Fibroblast of lung (primary cell): ENCODE data around the gene CDH6. TPM values are rescaled to one million over a fixed set of nuclear protein-coding genes. Genes with fewer than 3 reads are reported as not detected.

Experiments used
- DNase-seq, 2 donors: peaks; one replicate each; pipeline versions ENCODE4 v3.0.0 to v3.0.0-alpha.2; 2010; ENCODE audit warnings: low read depth in 2 of 2
- H2AFZ ChIP-seq: 2 replicates; pipeline ENCODE4 v1.5.1; 2012; ENCODE audit warnings: low read length, control low read depth, inconsistent platforms
- H3K27ac ChIP-seq: 2 replicates; pipeline ENCODE4 v1.5.1; 2011; ENCODE audit warnings: low read length, control low read depth; ENCODE audit not compliant: insufficient read depth
- H3K27me3 ChIP-seq: 2 replicates; pipeline ENCODE4 v1.5.1; 2011; ENCODE audit warnings: mild to moderate bottlenecking, low read length; ENCODE audit not compliant: control insufficient read depth, insufficient read depth
- H3K36me3 ChIP-seq: 2 replicates; pipeline ENCODE4 v1.5.1; 2011; ENCODE audit warnings: low read length; ENCODE audit not compliant: control insufficient read depth, insufficient read depth
- H3K4me1 ChIP-seq: 2 replicates; pipeline ENCODE4 v1.5.1; 2011; ENCODE audit warnings: low read length; ENCODE audit not compliant: control insufficient read depth, insufficient read depth; ENCODE audit errors: extremely low read depth
- H3K4me2 ChIP-seq: 2 replicates; pipeline ENCODE4 v1.5.1; 2011; ENCODE audit warnings: low read length, control low read depth; ENCODE audit not compliant: insufficient read depth; ENCODE audit errors: extremely low read depth
- H3K4me3 ChIP-seq, 4 experiments: fragments of 200-600 bp in 1 of 4; sonication (generic) in 1 of 4; replicated peaks in 1 of 4; 2 replicates each; pipeline ENCODE4 v1.5.1; 2011 to 2016; ENCODE audit warnings: low read length in 4 of 4, low read depth in 3 of 4, mild to moderate bottlenecking in 3 of 4, control low read depth in 2 of 4, inconsistent platforms in 1 of 4, mixed read lengths in 1 of 4; ENCODE audit not compliant: insufficient read depth in 1 of 4; ENCODE audit errors: control extremely low read depth in 1 of 4
- H3K79me2 ChIP-seq: 2 replicates; pipeline ENCODE4 v1.5.1; 2012; ENCODE audit warnings: mild to moderate bottlenecking, low read length, inconsistent platforms; ENCODE audit not compliant: control insufficient read depth, insufficient read depth
- H3K9ac ChIP-seq: 2 replicates; pipeline ENCODE4 v1.5.1; 2011; ENCODE audit warnings: mild to moderate bottlenecking, low read length, control low read depth; ENCODE audit not compliant: insufficient read depth
- H3K9me3 ChIP-seq: 2 replicates; pipeline ENCODE4 v1.5.1; 2012; ENCODE audit warnings: low read depth, low read length; ENCODE audit not compliant: control insufficient read depth, insufficient read depth
- H4K20me1 ChIP-seq: 2 replicates; pipeline ENCODE4 v1.5.1; 2011; ENCODE audit warnings: low read length; ENCODE audit not compliant: control insufficient read depth, insufficient read depth; ENCODE audit errors: extremely low read depth
- CTCF ChIP-seq, 2 donors: IDR thresholded peaks in 1 of 2; conservative IDR thresholded peaks in 1 of 2; 1 replicate in 1 of 2; 2 replicates in 1 of 2; pipeline ENCODE4 v1.5.1; 2011 to 2012; ENCODE audit warnings: low read length in 2 of 2, control low read depth in 1 of 2, inconsistent platforms in 1 of 2, low read depth in 1 of 2, mild to moderate bottlenecking in 1 of 2
- EZH2 ChIP-seq: IDR thresholded peaks from 2 replicates; pipeline ENCODE4 v1.5.1; 2012; ENCODE audit warnings: low read length, control low read depth, mild to moderate bottlenecking; ENCODE audit errors: missing control alignments
- polyA plus RNA-seq, 2 donors: library from polyadenylated mRNA; depleted of rRNA in 1 of 2; stranded (reverse) in 1 of 2; unstranded in 1 of 2; fragments of >200 nt; gene quantifications; 2 replicates each; pipeline ENCODE4 v1.2.1, GENCODE V29; 2011 to 2012; ENCODE audit warnings: missing spikeins in 1 of 2
- total RNA-seq: library from RNA; depleted of rRNA; stranded (reverse); fragments of >200 nt; gene quantifications from 2 replicates; pipeline ENCODE4 v1.2.1, GENCODE V29; 2014

The CDH6 gene
- total and polyA plus RNA-seq, 2 donors (not counting 1 experiment from before 2014, with no cell fraction given): 10.4 to 18.8 TPM

- Histone ChIP-seq H3K79me2 (no peaks in the 10 kb centered on the region), H3K9ac (no peak overlapping the region), H2AFZ (no peak overlapping the region), H3K36me3 (no peaks in the 10 kb centered on the region), H4K20me1 (no peaks in the 10 kb centered on the region), H3K4me3 (no peak overlapping the region), H3K27me3 (no peaks in the 10 kb centered on the region), H3K4me1 (peaks cover 2% of the 10 kb centered on the region), H3K4me2 (no peak overlapping the region), H3K27ac (no peak overlapping the region), H3K9me3 (no peaks in the 10 kb centered on the region)
- no peak for TF ChIP-seq EZH2
- no peak for TF ChIP-seq CTCF (conservative IDR thresholded peaks at IDR 0.05 in 1 of 2, IDR thresholded peaks at IDR 0.05 in 1 of 2; ENCODE audit: low read depth in 1 of 2, low read length in 2 of 2)
- no peak for DNase-seq
Observed at GRCh38 chr5:31226651-31227050, 33.2 kb downstream of the CDH6 start.

- Histone ChIP-seq H3K27ac (no peak overlapping the region), H3K79me2 (no peaks in the 10 kb centered on the region), H3K4me1 (peaks cover 2% of the 10 kb centered on the region), H3K9me3 (no peaks in the 10 kb centered on the region), H3K36me3 (no peaks in the 10 kb centered on the region), H3K9ac (no peak overlapping the region), H3K4me2 (no peak overlapping the region), H2AFZ (no peak overlapping the region), H3K4me3 (no peak overlapping the region), H3K27me3 (no peaks in the 10 kb centered on the region), H4K20me1 (no peaks in the 10 kb centered on the region)
- no peak for DNase-seq
- TF ChIP-seq CTCF (conservative IDR thresholded peaks at IDR 0.05 in 1 of 2, IDR thresholded peaks at IDR 0.05 in 1 of 2; ENCODE audit: low read depth in 1 of 2, low read length in 2 of 2): no peak
- no peak for TF ChIP-seq EZH2
Observed at GRCh38 chr5:31229266-31229665, 35.8 kb downstream of the CDH6 start.

GRCh38 chr5:31231177-31231838 lies 37.8 kb downstream of the CDH6 start:
- H3K4me1 ChIP-seq: peaks cover 2% of the 10 kb centered on the region
- H3K9ac ChIP-seq: no peak overlapping the region
- H2AFZ ChIP-seq: no peak overlapping the region
- no peaks in the 10 kb centered on the region for H3K79me2 ChIP-seq
- no peaks in the 10 kb centered on the region for H3K36me3 ChIP-seq
- no peak overlapping the region for H3K4me2 ChIP-seq
- H3K27ac ChIP-seq: no peak overlapping the region
- H4K20me1 ChIP-seq: no peaks in the 10 kb centered on the region
- H3K9me3 ChIP-seq: no peaks in the 10 kb centered on the region
- H3K27me3 ChIP-seq: no peaks in the 10 kb centered on the region
- DNase-seq: peak in 1 of 2 donors; percentile 27
- H3K4me3 ChIP-seq: no peak overlapping the region
- TF ChIP-seq EZH2 (no peak), CTCF (conservative IDR thresholded peaks at IDR 0.05 in 1 of 2, IDR thresholded peaks at IDR 0.05 in 1 of 2; ENCODE audit: low read depth in 1 of 2, low read length in 2 of 2) (no peak)
